ENCODE measurements around the gene RADIL.
"Not testable (repeated sequence)": the region's sequence is repeated elsewhere in the genome, so short reads cannot be mapped to it uniquely, and the experiment has no call there.

Gene RADIL

DNA sequence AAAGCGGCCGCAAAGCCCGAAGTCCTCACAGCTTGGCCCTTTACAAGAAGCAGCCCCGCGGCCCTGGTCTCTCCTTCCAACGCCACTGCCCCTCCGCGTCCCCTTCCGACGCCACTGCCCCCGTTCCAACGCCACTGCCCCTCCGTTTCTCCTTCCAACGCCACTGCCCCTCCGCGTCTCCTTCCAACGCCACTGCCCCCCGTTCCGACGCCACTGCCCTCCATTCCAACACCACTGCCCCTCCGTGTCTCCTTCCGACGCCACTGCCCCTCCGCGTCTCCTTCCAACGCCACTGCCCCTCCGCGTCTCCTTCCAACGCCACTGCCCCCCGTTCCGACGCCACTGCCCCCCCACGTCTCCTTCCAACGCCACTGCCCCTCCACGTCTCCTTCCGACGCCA lies 75.0 kb downstream of the RADIL start:
- no peak for DNase-seq (ENCODE audit: low read depth)

DNA sequence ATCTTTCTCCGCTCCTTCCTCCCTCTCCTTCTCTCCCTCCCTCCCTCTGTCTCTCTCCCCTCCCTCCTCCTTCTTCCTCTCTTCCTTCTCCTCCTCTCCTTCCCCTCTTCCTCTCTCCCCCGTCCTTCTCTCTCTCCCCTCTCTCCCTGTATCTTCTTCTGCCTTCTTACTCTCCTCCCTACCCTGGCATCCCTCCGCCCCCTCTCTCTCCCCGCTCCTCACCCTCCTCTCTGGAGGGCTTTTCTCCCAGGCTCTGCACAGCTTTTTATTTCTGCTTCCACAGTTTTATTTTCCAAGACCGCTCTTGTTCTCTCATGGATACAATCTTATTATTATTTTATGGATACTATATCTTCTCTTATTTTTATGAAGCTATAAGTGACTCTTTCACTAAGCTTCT lies 75.5 kb downstream of the RADIL start:
- DNase-seq (ENCODE audit: low read depth): no peak

DNA sequence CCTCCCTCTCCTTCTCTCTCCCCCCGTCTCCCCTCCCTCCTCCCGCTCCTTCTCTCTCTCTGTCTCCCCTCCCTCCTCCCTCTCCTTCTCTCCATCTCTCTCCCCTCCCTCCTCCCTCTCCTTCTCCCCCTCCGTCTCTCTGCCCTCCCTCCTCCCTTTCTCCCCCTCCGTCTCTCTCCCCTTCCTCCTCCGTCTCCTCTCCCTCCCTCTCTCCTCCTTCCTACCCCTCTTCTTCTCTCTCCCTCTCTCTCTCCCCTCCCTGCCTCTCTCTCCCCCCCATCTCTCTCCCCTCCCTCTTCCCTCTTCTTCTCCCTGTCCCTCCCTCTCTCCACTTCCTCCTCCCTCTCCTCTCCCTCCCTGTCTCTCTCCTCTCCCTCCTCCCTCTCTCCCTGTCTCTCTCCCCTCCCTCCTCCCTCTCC lies 75.9 kb downstream of the RADIL start:
- no peak for DNase-seq (ENCODE audit: low read depth)

DNA sequence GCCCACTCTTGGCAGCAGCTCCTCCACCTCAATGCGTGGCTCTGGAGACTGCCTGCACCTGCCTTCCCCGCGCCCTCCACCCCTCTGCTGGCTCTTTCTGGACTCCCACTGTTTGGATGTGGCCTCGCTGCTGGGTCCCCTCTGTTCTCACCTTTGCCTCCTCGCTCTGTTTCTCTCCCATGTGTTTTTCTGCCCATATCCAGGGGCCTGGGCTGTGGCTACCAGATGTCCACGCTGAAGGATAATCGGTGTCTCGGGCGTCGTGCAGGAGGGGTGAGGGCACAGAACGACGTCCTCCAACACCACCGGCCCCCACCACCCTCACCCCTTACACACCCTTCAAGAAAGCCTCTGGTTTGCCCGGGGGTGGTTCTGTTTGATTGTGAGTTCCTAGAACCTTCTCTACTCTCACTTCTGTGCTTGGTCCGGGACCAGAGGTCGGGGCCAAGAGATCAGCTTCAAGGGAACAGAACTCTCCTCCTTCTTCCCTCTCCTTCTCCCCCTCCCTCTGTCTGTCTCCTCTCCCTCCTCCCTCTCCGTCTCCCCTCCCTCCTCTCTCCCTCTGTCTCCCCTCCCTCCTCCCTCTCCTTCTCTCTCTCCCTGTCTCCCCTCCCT lies 76.4 kb downstream of the RADIL start:
- DNase-seq (ENCODE audit: low read depth): no peak

DNA sequence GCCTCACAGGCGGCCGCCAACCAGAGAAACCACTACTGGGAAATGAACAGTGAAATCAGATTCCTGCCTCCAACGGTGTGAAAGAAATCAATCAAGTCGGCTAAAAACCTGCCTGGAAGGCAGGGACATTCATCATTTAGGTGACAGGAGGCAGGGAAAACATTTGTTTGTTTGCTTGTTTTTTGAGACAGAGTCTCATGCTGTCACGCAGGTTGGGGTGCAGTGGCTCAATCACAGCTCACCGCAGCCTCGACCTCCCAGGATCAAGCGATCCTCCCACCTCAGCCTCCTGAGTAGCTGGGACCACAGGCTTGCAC lies 77.6 kb downstream of the RADIL start:
- DNase-seq (ENCODE audit: low read depth): no peak

DNA sequence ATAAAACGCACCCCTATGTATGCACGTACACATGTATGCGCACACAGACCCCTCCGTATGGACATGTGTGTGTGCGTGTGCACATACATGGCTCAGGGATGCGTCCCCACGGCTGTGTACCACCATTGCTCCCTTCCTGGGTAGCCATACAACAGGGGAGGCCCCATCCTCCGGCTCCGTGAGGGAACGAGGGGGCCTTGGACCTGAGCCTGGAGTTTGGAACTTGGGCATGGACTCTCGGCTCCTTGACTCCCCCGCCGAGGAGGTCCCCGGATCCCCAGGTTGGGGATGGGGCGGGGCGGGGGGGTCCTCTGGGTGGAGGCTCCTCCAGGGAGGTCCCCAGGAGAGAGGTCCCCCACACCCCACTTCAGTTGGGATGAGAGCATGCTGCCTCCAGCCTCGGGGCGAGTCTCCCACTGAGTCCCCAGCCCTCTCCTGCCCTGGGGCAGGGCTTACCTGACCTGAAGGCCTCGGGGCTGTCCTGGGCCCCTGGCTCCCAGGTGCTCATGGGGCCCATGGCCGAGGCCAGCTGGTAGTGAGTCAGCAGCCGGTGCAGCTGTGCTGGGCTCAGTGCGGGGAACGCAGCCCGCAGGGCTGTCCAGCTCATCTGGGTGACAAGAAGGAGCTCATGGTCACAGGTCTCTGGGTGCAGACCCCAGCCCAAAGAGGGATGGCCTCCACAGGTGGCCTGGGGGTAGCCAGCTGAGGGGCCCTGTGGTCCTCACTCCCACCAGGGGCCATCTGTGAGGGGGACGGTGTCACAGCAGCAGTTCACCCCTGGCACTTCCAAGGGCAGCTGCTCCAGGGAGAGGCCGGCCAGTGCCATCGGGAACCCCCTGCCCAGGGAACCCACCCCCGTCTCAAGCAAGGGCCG lies 78.2 kb downstream of the RADIL start:
- DNase-seq (ENCODE audit: low read depth): no peak

DNA sequence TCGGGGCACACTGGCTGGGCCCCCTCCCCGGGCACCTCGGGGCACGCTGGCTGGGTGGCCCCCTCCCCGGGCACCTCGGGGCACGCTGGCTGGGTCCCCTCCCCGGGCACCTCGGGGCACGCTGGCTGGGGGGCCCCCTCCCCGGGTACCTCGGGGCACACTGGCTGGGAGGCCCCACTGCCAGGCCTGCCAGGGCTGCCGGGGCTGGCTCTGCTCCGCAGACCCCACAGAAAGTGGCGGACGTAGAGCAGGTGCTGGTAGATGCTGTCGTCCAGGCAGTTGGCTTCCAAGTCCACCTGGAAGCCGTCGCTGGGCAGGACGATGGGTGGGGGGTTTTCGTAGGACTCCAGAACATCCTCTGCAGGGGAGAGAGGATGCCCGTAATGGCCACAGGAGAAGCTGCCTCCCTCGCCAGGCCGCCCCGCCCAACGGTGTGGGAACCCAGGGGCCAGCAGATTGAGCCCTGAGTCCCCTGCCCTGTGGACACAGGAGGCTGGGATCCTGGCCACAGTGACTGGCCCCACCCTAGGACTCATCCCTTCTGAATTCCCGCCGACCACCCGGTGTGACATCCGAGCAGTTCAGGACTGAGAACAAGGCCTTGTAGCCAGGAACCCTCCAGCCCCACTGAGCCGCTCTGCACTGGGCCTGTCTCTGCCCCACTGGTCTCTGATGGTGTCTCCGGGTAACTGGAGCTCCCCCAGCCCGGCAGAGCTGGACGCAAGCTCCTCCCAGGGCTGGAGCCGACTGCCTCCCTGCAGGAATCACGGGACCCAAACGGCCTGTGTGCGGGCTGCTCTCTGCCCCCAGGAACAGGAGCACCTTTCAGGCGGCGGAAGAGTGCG lies 79.9 kb downstream of the RADIL start:
- DNase-seq (ENCODE audit: low read depth): no peak

DNA sequence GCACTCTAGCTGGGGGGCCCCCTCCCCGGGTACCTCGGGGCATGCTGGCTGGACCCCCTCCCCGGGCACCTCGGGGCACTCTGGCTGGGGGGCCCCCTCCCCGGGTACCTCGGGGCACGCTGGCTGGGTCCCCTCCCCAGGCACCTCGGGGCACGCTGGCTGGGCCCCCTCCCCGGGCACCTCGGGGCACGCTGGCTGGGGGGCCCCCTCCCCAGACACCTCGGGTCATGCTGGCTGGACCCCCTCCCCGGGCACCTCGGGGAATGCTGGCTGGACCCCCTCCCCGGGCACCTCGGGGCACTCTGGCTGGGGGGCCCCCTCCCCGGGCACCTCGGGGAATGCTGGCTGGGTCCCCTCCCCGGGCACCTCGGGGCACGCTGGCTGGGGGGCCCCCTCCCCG lies 80.9 kb downstream of the RADIL start:
- not testable (repeated sequence) for DNase-seq (ENCODE audit: low read depth)

DNA sequence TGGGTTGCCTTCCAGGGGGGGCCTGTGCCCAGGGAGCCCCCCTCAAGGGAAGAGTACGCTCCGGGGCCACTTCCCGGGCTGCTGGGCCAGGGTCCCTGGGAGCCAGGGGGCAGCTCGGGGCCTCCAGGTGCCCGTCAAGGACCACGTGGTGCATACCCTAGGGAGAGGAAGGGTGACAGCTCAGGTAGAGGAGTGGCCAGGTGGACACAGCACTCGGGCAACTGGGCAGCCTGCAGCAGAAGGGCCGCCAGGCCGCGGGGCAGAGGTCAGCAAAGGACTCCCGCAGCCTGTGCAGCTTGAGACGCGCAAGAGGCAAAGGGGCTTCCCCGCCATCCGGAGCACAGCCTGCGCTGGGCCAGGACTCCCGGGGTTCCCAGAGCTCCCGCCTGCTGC lies 81.7 kb downstream of the RADIL start:
- DNase-seq (ENCODE audit: low read depth): no peak

DNA sequence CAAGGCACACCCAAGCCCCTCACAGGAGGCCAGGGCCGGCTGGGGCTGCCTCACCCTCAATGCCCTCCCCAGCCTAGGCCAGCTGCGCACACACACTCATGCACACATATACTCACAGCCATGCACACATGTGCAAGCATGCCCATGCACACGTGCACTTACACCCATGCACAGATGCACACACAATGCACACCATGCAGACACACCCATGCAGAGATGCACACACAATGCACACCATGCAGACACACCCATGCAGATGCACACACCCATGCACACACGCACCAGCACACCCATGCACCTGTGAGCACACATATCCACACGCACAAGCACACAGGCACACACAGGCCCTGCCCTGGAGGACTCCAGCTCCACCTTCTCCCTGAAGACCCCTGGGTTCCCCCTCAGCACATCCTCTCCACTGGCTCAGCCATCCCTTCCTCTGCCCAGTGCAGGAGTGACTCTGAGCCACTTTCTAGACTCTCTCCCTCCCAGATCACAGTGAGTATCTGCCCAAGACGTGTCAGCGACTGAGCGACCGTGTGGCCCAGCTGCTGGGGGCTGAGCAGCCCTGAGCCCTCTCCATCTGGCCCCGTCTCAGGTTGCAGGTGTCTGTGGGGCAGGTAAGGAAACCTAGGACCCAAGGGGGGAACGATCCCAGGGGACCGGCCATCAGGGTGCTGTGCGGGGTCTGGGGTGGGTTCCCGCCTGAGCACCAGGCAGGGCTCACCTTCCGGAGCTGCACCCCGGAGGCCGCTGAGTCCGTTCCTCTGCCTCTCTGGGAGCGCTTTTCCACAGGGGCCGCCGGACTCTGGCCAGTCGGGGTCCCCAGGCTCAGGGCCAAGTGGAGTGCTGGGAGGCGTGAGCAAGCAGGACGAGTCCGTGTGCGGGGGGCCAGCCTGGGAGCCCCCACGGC lies 82.3 kb downstream of the RADIL start:
- DNase-seq (ENCODE audit: low read depth): no peak

DNA sequence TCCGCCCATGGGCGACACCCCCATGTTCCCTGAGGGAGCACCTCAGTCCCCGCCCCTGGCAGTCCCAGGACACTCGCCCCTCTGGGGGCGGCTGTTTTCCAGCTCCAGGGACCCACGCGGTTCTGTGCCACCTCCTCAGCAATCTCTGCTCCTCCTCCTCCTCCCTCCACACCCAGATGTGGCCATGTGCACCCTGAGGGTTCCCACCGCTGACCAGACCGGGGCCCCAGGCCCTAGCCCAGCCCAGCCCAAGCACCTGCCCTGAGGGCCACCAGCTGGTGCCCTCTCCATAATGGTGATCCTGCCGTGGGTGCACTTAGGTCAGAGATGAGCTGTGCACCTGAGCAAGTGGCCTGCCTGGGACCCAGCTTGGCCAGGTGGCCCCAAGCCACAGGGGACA lies 83.0 kb downstream of the RADIL start:
- no peak for DNase-seq (ENCODE audit: low read depth)

DNA sequence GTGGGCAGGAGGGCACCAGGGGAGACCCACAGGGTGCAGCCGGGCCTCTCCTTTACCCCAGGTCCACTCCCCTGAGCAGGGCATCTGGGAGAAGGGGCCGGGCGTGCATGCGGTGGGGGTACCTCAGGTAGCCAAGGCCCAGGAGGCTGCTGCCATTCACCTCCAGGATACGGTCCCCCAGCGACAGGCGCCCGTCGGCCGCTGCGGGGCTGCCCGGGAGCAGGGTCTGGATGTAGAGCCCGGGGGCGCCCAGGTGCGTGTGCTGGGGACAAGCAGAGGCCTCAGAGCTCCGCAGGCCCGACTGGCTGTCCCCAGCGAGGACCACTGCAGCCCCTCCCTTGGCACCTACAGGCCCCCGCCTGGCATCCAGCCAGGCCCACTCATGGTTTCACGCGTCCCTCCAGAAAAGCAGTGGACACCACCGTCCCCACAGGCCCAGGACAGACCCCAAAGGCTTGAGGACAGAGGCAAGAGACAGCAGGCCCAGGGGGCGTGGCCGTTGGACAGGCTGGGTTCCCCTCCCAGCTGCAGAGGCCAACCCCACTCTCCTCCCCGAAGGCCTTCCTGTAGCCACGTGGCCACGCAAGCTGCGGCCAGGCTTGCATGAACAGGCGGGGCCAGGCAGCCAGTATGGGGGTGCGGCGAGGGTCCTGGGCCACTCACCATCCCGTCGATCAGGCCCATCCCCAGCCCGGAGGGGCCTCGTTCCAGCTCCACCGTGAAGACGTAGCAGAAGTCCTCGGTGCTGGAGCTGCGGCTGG lies 83.8 kb downstream of the RADIL start:
- no peak for DNase-seq (ENCODE audit: low read depth)

DNA sequence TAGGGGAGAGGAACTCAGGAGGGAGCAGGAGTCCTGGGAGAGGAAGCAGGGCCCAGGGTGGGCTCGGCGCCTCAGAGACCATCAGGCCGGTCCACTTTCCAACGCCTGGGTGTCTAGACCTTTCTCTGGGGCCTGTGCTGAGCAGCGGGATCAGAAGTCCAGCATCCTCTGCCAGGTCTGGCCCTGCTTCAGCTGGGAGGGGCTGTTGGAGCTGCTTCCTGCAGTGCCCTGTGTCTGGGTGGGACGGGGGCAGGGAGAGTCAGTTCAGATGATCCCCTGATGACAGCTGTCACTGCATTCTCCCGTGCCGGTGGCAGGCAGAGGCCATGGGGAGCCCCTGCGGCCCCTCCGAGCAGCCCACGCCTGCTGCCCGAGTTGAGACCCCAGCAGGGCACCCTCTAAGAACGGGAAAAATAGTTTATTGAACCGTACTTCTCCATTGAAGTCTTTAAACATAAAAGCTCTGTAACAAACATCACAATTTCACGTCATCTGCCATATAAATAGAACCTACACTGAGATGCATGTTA lies 84.7 kb downstream of the RADIL start:
- no peak for DNase-seq (ENCODE audit: low read depth)

DNA sequence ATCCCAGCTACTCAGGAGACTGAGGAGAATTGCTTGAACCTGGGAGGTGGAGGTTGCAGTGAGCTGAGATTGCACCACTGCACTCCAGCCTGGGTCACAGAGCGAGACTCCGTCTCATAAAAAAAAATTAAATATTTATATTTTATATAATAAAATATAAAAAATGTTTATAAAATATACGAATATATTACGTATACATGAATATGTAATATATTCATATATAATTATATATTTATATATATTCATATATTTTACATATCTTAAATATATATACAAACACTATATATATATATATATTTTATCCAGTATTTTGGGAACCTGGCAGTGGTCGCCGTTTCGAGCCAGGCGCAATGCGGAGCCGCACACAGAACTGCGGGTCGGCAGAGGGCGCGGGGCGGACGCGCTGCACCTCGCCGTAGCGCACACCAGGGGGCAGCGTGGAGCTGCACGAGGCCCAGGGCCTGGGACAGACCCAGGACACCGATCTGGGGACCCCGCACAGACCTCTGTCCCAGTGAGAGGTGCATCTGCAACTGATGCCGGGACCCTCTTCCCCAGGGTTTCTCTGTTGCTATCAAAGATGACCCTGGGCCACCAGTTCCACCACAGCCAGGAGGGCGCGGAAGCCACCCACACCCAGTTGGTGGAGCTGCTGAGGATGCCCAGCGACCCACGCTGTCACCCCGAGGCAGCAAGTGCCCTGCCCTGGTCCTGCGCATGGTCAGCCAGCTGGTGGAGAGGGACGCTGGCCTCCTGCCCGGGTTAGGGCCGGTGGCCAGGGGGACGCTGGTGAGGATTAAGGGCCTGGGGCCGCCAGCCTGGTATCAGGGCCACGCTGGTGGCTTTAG lies 85.4 kb downstream of the RADIL start:
- no peak for DNase-seq (ENCODE audit: low read depth)

DNA sequence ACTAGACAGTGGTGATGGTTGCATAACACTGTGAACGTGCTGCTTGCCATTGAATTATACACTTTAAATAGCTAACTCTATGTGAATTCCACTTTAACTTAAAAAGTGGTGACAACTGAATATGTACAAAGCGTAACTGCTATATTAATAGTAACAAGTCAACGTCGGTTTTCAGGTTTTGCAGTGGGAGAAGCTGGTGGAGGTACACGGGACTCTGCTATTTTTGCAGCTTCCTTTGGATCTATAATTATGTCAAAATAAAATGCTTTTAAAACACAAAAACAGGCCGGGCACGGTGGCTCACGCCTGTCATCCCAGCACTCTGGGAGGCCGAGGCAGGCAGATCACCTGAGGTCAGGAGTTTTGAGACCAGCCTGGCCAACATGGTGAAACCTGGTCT lies 87.1 kb downstream of the RADIL start:
- no peak for DNase-seq (ENCODE audit: low read depth)

DNA sequence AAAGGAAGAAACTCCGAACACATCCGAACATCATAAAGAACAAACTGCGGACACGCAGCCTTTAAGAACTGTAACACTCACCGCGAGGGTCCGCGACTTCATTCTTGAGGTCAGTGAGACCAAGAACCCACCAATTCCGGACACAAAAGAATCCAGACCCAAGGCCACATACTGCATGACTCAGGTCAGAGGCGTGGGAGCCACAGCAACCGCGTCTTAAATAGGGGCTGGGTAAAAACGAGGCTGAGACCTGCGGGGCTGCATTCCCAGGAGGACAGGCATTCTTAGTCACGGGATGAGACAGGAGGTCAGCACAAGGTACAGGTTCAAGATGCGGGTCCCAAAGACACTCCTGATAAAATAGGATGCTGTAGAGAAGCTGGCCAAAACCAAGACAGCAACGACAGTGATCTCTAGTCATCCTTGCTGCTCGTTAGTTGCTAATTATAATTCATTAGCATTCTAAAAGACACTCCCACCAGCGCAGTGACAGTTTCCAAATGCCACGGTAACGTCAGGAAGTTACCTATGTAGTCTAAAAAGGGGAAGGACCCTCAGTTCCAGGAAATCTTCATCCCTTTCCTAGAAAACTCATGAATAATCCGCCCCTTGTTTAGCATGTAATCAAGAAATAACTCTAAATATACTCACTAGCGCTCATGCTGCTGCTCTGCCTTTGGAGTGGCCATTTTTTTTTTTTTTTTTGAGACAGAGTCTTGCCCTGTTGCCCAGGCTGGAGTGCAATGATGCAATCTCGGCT lies 88.7 kb downstream of the RADIL start:
- DNase-seq (ENCODE audit: low read depth): no peak

DNA sequence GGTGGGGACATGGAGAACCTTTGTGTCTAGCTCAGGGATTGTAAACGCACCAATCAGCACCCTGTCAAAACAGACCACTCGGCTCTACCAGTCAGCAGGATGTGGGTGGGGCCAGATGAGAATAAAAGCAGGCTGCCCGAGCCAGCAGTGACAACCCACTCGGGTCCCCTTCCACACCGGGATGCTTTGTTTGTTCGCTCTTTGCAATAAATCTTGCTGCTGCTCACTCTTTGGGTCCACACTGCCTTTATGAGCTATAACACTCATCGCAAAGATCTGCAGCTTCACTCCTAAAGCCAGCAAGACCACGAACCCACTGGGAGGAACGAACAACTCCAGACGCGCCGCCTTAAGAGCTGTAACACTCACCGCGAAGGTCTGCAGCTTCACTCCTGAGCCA lies 89.3 kb downstream of the RADIL start:
- DNase-seq (ENCODE audit: low read depth): not testable (repeated sequence)

DNA sequence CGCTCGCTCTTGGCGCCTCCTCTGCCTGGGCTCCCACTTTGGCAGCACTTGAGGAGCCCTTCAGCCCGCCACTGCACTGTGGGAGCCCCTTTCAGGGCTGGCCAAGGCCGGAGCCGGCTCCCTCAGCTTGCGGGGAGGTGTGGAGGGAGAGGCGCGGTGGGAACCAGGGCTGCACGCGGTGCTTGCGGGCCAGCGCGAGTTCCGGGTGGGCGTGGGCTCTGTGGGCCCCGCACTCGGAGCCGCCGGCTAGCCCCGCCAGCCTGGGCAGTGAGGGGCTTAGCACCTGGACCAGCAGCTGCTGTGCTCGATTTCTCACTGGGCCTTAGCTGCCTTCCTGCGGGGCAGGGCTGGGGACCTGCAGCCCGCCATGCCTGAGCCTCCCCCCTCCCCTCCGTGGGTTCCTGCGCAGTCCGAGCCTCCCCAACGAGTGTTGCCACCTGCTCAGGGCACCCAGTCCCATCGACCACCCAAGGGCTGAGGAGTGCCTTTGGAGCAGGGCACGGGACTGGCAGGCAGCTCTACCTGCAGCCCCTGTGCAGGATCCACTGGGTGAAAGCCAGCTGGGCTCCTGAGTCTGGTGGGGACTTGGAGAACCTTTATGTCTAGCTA lies 90.0 kb downstream of the RADIL start:
- DNase-seq (ENCODE audit: low read depth): not testable (repeated sequence)
